HG03039 (cell line): ENCODE measurements around the gene RAPGEF3.
A peak's percentile ranks its signal among the peaks of the same experiment; 100 is the strongest.

Source experiments
- ATAC-seq: cut with Tn5 transposase; IDR thresholded peaks from one replicate; pipeline ENCODE4 v1.9.1; 2021; ENCODE audit warnings: mild to moderate bottlenecking, moderate library complexity; ENCODE audit not compliant: unreplicated experiment

Gene RAPGEF3

DNA sequence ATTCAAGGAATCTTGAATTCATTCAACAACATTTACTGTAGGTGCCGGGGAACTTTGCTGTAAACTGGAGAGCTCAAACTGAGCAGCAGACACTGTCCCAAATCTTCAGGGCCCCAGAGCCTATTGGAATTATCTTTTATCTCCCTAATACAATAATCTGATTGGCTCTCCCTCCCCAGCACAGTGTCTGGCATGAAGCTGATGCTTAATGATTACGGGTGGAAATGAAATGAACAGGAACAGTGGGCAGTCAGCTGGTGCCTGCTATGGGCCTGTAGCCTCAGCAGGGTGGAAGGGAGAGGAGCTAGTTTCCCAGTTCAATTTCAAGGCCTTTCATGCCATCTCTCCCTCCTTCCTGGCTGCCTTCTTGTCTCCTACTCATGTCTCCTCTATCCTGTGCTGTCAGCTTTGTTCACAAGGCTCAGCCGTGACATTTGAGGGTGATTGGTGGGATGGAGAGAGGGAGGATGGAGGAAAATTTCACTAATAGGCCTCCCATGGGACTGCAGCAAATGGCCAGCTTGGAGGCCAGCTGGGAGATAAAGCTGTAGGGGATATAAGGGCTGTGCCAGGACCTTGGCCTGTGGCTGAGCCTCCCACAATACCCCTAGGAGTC, 4.3 kb upstream of the RAPGEF3 start:
- ATAC-seq: no peak

DNA sequence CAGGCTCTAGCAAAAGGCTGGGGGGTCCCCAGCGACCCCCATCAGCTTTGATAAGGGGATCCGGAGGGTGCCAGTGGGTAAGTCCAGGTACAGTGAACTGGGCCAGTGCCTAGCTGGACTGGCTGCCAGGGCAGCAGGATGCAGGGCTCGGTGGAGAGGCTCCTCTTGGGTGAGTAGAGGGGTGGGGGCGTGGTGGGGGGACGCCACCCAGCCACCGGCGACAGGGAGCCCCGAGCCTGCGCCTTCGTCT, 171 bp downstream of the RAPGEF3 start:
- no peak for ATAC-seq

DNA sequence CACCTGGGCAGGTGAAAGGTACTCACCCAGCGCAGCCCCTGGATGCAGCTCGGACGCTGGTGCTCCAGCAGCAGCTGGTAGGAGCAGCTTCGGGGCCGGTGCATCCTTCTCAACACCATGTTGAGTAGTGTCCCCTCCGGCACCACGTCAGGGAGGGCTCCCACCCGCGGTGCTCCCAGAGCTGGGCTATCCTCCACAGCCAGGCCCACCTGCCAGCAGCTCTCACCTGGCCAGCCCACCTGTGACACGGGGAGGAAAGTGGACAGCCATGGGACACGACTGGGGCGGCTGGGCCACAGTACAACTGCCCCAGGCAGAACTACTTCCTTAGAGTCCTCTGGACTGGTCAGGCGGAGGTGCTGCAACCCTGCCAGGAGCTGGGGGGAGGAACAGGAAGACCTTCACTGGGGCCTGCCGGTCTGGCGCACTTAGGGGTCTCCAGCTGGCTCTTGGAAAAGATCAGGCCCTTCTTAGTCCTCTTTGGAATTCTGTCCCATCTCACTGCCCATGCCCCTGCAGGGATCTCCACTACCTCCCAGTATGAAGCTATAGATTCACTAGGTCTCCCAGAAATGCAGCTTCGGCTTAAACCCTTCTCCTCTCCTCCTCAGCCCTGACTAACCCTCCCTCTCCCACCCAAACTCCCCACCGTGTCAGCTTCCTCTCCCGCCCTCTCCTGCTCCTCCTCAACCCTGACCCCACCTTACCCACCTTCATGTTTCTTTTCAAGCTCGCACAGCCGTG, 668 bp downstream of the RAPGEF3 start:
- ATAC-seq: no peak

GRCh38 chr12:47757364-47757839, 1.3 kb downstream of the RAPGEF3 start:
- no peak for ATAC-seq

GRCh38 chr12:47755655-47756562, 2.8 kb downstream of the RAPGEF3 start:
- ATAC-seq: peak; percentile 74

DNA sequence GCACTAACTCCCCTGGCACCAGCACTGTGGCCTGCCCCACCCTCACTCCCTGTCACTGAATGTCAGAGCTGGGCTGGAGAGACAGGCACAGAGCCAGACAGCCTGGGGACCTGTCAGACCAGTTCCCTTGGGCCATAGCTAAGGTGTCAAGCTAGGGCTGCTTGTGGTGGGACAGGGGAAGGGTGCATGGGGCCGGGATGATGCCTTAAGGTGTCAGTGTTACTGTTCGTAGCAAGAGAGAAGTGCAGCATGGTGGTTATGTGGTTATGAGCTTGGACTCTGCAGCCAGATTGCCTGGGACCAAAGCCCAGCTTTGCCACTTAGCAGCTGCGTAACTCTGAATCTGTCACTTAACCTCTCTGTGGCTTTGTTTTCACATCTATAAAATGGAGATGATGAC, 3.8 kb downstream of the RAPGEF3 start:
- no peak for ATAC-seq

DNA sequence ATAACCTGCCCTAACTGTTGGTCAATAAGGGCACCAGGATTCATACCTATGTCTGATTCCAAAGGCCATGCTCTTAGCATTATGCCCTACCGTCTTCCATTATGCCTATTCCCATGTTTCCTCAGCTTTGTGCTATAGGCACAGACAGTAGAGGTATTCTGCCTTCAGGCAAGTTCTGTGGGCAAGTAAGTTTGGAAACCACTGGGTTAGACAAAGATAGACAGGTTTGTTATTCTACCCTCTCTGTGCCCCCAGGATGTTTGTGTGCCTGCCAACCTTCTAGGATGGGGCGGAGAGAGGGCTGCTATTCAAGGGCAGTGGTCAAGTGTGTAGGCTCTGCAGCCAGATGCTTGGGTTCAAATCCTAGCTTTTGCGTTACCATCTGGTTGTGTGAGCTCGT, 4.6 kb downstream of the RAPGEF3 start:
- ATAC-seq: no peak

DNA sequence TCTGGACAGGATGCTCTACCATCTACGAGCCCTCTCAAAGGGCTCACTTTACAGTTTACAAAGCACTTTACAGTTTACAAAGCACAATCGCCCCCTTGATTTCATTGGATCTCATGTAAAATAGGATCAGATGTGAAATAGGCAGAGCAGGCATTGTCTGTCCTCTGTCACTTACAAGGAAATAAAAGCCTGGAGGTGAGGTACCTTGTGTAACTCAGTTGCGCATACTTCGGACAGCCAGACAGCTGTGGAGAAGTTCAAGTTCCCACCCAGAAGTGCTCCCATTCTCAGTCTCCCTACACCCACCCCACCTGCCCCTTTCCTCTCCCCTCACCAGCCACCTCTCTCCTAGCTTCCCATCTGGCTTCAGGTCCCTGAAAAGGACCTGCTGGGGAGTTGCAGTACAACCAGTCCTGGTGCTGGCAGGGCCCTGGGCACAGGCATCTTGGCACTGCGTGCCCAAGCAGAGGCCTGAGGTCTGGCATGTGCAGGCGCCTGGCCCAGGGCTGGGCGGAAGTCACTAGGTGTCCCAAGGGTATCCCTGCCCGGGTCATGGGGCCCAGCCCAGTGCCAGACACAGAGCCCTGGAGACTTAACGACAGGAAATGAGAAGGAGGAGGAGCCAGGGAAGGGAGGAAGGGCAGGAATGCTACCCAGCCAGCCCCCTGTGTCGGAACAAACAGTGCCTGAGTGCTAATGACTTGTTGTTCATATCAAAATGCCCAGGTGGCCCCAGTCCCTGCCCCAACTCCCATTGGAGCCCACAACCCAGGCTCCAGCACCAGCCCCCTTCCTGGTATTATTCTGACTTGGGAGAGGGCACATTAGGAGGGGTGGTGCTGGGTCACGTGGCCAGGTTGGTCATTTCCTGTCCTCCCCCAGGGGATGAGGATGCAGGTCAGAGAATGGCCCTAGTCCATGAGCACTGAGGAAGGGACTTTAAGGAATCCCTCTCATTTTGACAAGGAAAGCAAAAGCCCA, 5.4 kb downstream of the RAPGEF3 start:
- ATAC-seq: no peak

DNA sequence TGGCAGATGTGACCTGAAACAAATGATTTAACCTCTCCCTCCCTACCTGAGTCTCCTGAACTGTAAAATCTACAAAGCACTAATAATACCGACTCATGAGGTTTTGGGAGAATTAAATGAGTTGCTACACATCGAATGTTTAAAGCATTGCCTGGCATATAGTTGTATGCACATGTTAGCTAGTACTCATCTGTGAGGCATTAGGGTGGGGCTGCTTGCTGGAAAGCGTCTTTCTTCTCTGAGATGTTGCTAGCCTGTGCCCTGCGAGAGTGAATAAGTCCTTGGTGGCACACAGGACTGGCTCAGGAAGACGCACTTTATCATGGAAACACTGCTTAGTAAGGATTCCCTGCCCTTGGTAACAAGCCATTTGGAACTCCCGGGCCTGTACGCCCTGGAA, 6.1 kb downstream of the RAPGEF3 start:
- no peak for ATAC-seq

DNA sequence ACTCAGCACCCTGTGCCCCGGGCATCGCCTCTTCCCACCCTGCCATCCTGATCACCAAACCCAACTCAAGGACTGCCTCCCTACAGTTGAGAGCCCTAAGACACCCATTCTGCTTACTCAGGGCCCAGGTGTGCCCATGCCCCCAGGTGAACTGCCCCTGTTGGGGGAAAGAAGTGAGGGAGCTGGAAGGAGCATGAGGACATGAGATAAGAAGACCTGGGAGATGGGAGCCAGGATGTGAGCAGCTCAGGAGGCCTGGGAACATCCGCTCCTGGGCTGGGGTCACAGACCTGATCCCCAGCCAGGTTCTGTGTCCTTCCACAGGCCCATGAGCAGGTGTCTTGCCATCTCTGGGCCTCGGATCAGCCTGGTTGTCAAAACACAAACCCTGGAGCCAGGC, 6.6 kb downstream of the RAPGEF3 start:
- ATAC-seq: no peak

DNA sequence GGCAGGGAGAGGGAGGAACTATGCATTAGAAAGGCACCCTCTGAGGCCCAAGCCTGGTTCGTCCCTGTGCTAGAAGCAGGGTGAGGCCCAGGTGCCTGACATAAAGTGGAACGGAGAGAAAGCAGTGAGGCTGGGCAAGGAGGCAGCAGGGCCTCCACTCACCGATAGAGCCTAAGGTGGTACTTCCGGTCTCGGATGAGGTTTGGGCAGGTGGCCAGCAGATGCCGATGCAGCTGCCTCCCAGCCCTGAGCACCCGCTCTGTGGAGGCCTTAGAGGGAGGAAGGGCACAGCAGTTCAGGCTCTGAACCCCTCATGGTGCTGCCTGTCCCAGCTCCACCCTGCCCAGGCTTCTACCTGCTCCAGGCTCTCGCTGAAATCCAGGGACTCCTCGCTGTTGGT, 7.1 kb downstream of the RAPGEF3 start:
- no peak for ATAC-seq

DNA sequence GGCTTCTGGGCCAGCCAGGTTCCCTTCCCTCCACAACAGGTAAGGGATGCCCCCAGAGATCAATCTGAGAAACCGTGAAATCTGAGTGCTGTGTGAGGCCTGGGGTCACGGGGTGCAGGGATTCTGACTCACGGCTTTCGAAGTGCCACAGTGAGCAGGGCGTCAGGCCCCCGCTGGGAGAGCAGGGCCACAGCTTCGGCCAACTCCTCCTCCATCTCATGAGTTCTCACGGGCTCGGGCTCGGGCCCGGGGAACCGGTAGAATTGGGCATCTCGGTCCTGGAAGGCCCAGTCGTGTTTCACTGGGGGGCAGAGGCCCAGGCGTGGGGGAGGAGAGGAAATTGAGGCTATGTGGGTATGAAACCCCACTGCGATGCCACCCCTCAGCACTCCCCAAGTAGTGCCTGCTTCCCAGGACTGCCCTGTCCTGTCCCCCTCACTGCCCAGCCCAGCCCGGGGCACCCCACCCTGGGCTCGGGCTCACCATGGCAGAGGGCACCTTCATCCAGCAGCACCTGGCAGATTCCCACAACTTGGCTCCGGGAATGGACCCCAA, 7.7 kb downstream of the RAPGEF3 start:
- ATAC-seq: no peak

GRCh38 chr12:47750229-47750798, 8.4 kb downstream of the RAPGEF3 start:
- ATAC-seq: no peak

DNA sequence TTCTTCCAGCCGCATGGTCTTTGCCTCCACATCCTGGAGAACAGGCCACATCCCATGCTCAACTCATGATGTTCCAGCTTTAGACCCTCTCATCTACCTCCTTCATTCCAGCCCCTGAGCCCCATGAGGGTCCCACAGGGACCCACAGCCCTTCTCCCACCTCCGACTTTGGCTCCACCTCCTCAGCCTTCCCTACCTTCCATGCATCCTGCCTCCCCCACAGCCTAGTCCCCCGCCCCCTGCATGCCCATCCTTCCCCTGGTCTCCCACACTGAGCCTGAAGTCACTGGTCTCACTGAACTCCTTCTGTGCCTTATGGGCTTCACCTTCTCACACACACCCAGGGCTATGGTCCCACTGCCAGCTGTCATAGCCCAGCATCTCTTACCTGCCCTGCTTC, 9.8 kb downstream of the RAPGEF3 start:
- ATAC-seq: no peak

GRCh38 chr12:47748507-47748828, 10.2 kb downstream of the RAPGEF3 start:
- ATAC-seq: no peak

DNA sequence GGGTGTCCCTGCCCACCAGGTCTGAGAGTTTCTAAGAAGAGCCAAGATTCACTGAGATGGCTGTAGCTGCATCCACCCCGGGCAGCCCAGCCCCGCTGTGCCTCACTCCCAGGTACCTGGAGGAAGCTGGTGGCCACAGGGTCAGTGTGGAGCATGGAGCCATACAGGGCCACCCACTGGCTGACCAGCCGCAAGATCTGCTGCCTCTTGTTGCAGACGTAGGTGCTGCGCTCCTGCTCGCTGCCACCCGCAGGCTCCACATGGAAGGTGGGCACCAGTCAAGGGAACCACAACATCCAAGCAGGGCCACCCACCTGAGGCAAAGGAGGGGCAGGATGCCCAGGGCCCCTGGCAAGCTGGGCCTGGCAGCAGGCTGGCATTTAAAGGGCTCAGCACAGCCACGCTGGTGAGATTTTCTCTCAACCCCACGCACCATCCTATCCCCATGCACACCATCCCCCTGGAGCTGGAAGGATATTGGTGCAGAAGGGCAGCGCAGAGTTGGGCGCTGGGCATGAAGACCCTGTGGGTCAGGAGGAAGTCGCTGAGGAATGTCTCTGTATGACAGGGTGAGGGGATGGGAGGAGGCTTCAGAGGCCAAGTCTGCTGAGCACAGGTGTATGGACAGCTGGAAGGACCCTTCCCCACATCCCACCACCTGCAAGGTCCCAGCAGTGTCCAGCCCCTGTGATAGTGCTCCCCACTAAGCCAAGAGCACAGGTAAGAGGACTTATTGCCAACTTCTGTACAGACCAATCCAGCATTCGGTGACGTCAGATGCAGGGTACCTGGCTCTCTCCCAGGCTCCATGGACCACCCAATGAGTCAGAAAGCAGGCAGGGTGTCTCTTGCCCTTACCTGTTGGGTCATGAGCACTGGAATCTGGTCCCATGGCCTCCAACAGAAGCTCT, 10.8 kb downstream of the RAPGEF3 start:
- ATAC-seq: no peak

DNA sequence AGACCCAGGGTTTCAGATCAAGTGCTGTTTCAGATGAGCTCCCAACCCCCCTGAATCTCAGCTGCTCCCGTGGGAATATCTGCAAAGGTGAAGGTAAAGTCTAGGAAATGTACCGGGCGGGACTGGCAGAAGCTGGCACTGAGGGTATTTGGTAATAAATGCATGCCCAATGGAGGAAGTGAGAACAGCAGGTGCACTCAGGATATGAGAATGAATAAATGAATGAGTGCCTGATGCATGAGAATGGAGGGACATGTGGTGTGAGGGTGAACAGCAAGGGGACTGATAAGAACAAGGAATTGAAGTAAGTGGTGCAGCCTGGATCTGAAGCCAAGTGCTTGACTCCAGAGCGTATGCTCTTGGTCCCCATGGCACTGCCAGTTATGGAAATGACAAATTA, 11.6 kb downstream of the RAPGEF3 start:
- no peak for ATAC-seq

DNA sequence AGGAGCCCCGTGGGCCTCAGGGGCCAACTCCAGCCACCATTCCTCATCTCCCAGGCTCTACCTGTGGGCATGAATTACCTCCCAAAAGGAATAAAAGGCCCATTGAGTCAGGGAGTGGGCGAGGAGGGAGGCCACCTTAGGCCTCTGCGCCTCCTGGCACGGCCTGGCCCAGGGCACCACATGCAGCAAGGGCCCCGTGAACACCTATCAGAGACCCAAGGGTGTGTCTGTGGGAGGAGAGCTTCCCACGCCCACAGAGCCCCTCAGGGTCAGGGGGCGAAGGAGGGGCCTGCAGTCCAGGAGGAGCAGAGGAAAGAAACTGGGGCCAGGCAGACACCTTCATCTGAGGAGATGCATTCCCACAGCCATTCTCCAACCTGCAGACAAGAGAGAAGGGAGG, 12.2 kb downstream of the RAPGEF3 start:
- no peak for ATAC-seq

DNA sequence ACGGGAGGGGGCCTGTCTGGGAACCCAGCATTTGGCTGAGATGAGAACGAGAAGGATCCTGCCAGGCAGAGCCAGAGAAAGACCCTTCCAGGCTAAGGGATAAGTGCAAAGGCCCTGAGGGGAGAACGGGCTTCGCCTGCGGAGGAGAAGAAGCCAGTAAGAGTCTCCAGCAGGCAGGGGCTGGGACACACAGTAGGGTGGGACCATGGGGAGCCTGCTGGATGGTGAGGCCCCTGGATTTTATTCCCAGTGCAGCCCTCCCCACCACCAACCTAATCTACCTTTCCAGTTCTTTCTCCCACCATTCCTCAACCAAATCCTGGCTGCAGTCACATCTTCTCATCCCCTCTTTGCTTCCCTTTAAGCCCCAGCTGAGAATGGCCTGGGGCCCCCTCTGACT, 12.6 kb downstream of the RAPGEF3 start:
- ATAC-seq: no peak
